Amygdala (tissue), 56 donors: Measurements from ENCODE around the gene PARVB.

Experiments
- DNase-seq, 56 donors: peaks; one replicate each; lab custom pipeline; 2025; lab: John Stamatoyannopoulos, UW

PARVB gene

GRCh38 chr22:44126807-44127206 lies 102.7 kb downstream of the PARVB start:
- no peak for DNase-seq

GRCh38 chr22:44127356-44127755 lies 103.3 kb downstream of the PARVB start:
- DNase-seq: no peak

GRCh38 chr22:44128958-44129618 lies 105.0 kb downstream of the PARVB start:
- peak in 4 of 56 donors; percentile 17 to 52 (median 48) for DNase-seq

GRCh38 chr22:44129619-44129976 lies 105.5 kb downstream of the PARVB start:
- DNase-seq: peak in 7 of 56 donors; percentile 15 to 52 (median 47)

- DNase-seq: peak in 7 of 56 donors; percentile 11 to 35 (median 14)
Observed at GRCh38 chr22:44130076-44130711, 106.1 kb downstream of the PARVB start.

GRCh38 chr22:44131412-44131811 lies 107.3 kb downstream of the PARVB start:
- no peak for DNase-seq

GRCh38 chr22:44131989-44132685 lies 108.0 kb downstream of the PARVB start:
- DNase-seq: no peak

- DNase-seq: no peak
Observed at GRCh38 chr22:44132724-44133123, 108.6 kb downstream of the PARVB start.

GRCh38 chr22:44133161-44133560 lies 109.1 kb downstream of the PARVB start:
- no peak for DNase-seq

- DNase-seq: peak in 2 of 56 donors; percentile 24 to 30
Observed at GRCh38 chr22:44133901-44134571, 109.9 kb downstream of the PARVB start.

- no peak for DNase-seq
Observed at GRCh38 chr22:44136112-44136511, 112.0 kb downstream of the PARVB start.

GRCh38 chr22:44136786-44137185 lies 112.7 kb downstream of the PARVB start:
- no peak for DNase-seq

GRCh38 chr22:44137415-44137814 lies 113.3 kb downstream of the PARVB start:
- DNase-seq: no peak

GRCh38 chr22:44139773-44140172 lies 115.7 kb downstream of the PARVB start:
- DNase-seq: no peak

- DNase-seq: no peak
Observed at GRCh38 chr22:44142421-44143104, 118.5 kb downstream of the PARVB start.

- DNase-seq: no peak
Observed at GRCh38 chr22:44143105-44143474, 119.0 kb downstream of the PARVB start.

- DNase-seq: no peak
Observed at GRCh38 chr22:44143579-44143978, 119.5 kb downstream of the PARVB start.

- no peak for DNase-seq
Observed at GRCh38 chr22:44144046-44144569, 120.0 kb downstream of the PARVB start.

GRCh38 chr22:44145544-44145943 lies 121.4 kb downstream of the PARVB start:
- no peak for DNase-seq

- no peak for DNase-seq
Observed at GRCh38 chr22:44146088-44146861, 122.2 kb downstream of the PARVB start.
